ENCODE measurements around the gene SH3RF3. TPM values are rescaled to one million over a fixed set of nuclear protein-coding genes. Genes with fewer than 3 reads are reported as not detected.

The SH3RF3 gene
- total RNA-seq, 4 donors from 2014 or later, result 2.2 to 6.1 (median 4.2) TPM

DNA sequence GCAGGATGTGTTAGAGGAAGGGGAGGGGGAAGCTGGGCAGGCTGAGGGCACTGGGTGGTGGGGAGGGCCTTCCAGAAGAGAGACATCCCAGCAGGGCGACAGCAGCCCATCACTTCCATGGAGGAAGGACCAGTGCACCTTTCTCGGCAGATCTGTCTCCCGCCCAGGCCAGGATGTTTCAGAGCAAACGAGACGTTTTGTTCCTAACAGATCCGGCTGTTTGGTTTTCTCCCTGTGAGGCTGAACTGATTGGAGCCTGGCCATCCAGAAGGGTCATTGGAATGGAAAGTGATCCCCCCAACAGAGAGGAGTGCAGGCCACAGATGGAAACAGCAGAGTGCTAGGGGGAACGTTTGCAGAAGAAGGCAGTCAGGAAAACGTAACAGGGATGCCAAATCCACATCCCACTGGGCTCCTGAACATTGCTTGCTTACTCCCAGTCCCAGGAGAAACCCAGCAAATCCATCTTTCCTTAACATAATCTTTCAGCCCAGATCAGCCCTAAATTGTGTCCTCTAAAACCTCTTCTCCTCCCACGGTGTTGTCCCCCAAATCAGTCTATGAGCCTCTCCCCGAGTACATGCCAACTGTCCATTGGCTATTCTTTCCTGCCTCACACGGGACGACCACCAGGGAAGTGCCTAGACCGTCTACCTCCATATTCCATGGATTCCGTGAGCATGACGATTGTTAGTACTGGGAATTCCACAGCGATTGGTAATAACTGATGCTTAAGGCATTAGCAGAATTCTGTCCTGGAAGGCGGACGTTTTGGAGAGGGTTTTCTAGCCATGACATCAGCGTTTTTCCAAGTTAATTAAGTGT is 357.9 kb downstream of the SH3RF3 start:
- Histone ChIP-seq H3K36me3 (peaks cover 3% of the 10 kb centered on the region), H3K27ac (no peak overlapping the region), H3K4me3 (no peak overlapping the region), H3K9me3 (no peaks in the 10 kb centered on the region), H3K27me3 (no peaks in the 10 kb centered on the region), H3K4me1 (no peaks in the 10 kb centered on the region)
- TF ChIP-seq POLR2A (IDR thresholded peaks at IDR 0.05) (no peak), EP300 (IDR thresholded peaks at IDR 0.05) (no peak)
- TF ChIP-seq, protein P1, sequence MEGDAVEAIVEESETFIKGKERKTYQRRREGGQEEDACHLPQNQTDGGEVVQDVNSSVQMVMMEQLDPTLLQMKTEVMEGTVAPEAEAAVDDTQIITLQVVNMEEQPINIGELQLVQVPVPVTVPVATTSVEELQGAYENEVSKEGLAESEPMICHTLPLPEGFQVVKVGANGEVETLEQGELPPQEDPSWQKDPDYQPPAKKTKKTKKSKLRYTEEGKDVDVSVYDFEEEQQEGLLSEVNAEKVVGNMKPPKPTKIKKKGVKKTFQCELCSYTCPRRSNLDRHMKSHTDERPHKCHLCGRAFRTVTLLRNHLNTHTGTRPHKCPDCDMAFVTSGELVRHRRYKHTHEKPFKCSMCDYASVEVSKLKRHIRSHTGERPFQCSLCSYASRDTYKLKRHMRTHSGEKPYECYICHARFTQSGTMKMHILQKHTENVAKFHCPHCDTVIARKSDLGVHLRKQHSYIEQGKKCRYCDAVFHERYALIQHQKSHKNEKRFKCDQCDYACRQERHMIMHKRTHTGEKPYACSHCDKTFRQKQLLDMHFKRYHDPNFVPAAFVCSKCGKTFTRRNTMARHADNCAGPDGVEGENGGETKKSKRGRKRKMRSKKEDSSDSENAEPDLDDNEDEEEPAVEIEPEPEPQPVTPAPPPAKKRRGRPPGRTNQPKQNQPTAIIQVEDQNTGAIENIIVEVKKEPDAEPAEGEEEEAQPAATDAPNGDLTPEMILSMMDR (IDR thresholded peaks at IDR 0.05), result no peak
- DNase-seq (ENCODE audit: low spot score in 2 of 2), result no peak
- WGBS, result 93% methylated on average over 19 of the region's 19 CpGs

DNA sequence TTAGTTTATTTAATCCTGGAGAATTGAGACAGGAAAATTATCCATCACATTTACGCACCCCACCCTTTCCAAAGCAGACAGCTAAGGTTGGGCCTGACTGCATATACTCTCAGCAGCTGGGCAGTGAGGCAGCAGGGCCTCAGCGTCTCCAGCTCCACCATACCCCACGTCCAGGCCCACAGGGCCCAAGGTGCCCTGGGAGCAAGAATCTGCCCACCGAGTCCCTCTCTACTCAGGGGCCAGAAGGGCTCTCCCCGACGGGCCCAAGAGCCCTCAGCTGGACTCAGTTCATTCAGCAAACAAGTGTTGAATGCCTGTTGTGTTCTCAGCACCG is 358.5 kb downstream of the SH3RF3 start:
- Histone ChIP-seq H3K27ac (no peak overlapping the region), H3K36me3 (peaks cover 3% of the 10 kb centered on the region), H3K9me3 (no peaks in the 10 kb centered on the region), H3K27me3 (no peaks in the 10 kb centered on the region), H3K4me3 (no peak overlapping the region), H3K4me1 (no peaks in the 10 kb centered on the region)
- DNase-seq (ENCODE audit: low spot score in 2 of 2), result no peak
- TF ChIP-seq POLR2A (IDR thresholded peaks at IDR 0.05) (no peak), POLR2AphosphoS5 (IDR thresholded peaks at IDR 0.05) (no peak), EP300 (IDR thresholded peaks at IDR 0.05) (no peak)
- TF ChIP-seq, protein P1 (IDR thresholded peaks at IDR 0.05), result no peak
- WGBS, result 87% methylated on average over 7 of the region's 7 CpGs

DNA sequence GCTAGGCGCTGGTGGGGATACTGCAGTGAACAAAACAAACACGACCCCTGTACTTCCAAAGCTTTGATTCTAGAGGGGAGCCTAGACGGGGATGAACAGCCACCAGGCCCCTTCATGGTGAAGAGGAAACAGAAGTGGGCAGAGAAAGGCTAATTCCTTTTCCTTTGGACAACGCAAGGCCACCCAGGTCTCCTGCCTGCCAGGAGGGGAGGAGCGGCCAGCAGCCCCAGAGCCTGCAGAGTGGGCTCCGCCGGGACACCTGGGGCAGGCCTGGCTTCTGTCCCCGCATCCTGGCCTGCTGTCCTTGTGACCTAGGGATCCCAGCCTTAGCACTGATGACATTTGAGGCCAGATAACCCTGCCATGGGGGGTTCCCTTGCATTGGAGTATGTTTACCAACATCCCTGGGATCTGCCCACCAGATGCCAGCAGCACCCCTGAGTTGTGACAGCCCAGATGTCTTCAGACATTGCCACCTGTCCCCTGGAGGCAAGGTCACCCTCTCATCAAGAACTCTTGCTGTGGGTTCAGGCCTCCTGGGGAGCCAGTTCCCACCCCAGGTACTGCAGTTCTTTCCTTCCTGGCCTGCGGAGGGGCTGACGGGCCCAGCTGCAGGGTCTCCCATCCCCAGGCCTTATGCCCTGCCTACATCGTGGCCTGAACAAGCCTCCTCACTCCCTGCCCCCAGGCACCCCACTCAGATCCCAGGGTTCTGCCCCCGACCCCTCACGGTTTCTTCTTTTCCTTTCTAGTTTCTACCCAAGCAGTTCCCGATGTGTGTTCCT is 359.1 kb downstream of the SH3RF3 start:
- no peak for DNase-seq (ENCODE audit: low spot score in 2 of 2)
- Histone ChIP-seq H3K9me3 (no peaks in the 10 kb centered on the region), H3K27ac (no peak overlapping the region), H3K36me3 (peaks cover 3% of the 10 kb centered on the region), H3K4me3 (no peak overlapping the region), H3K4me1 (no peaks in the 10 kb centered on the region), H3K27me3 (no peaks in the 10 kb centered on the region)
- WGBS, result 93% methylated on average over 9 of the region's 14 CpGs
- TF ChIP-seq POLR2AphosphoS5 (IDR thresholded peaks at IDR 0.05) (no peak), POLR2A (IDR thresholded peaks at IDR 0.05) (no peak), EP300 (IDR thresholded peaks at IDR 0.05) (no peak)
- TF ChIP-seq, protein P1 (IDR thresholded peaks at IDR 0.05), result no peak

DNA sequence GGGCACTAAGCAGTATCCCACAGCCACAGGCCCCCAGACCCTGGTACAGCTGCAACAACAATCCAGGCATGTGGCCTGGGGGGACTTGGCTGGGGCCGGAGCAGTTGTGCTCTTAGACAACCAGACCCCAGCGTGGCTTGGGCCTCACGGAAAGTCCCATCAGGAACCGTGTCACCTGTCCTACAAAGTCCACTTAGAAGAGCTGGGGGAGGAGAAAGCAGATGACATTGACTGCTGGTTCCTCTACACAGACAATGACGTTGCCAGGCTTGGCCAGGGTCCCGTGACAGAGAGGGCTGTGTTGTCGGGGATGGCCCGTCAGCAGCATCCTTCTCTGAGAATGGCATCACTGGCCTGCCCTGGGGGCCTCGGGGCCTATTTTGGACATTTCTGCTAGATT is 360.3 kb downstream of the SH3RF3 start:
- Histone ChIP-seq H3K4me3 (no peak overlapping the region), H3K4me1 (no peaks in the 10 kb centered on the region), H3K36me3 (peaks cover 5% of the 10 kb centered on the region), H3K27ac (no peak overlapping the region), H3K27me3 (no peaks in the 10 kb centered on the region), H3K9me3 (no peaks in the 10 kb centered on the region)
- 96% methylated on average over 9 of the region's 9 CpGs for WGBS
- TF ChIP-seq EP300 (IDR thresholded peaks at IDR 0.05) (no peak), POLR2A (IDR thresholded peaks at IDR 0.05) (no peak), POLR2AphosphoS5 (IDR thresholded peaks at IDR 0.05) (no peak)
- TF ChIP-seq, protein P1 (IDR thresholded peaks at IDR 0.05), result no peak
- no peak for DNase-seq (ENCODE audit: low spot score in 2 of 2)
